Lung (tissue), 12 donors: ENCODE data around the gene SNTG2. TPM values are rescaled to one million over a fixed set of nuclear protein-coding genes. Genes with fewer than 3 reads are reported as not detected.

ENCODE experiments used
- ATAC-seq: fragments of 200-7000 bp; cut with Tn5 transposase; one replicate; pipeline ENCODE4 v1.9.1; 2020; ENCODE audit warnings: moderate number of reproducible peaks; ENCODE audit not compliant: insufficient read depth, low FRiP score
- DNase-seq, 3 donors: peaks; one replicate each; pipeline ENCODE4 v3.0.0-alpha.2; 2013 to 2017
- H3K27ac ChIP-seq, 2 donors: one replicate each; pipeline ENCODE4 v1.5.1; 2013; ENCODE audit warnings: mild to moderate bottlenecking in 2 of 2, moderate library complexity in 2 of 2, control low read depth in 1 of 2, inconsistent platforms in 1 of 2, low read depth in 1 of 2, low read length in 1 of 2
- H3K27me3 ChIP-seq, 3 donors: one replicate each; pipeline ENCODE4 v1.5.1; 2013; ENCODE audit warnings: low read length in 2 of 3; ENCODE audit not compliant: control insufficient read depth in 3 of 3, insufficient read depth in 3 of 3
- H3K36me3 ChIP-seq, 4 donors: one replicate each; pipeline ENCODE4 v1.5.1; 2013; ENCODE audit warnings: low read length in 4 of 4, mild to moderate bottlenecking in 1 of 4, moderate library complexity in 1 of 4; ENCODE audit not compliant: control insufficient read depth in 4 of 4, insufficient read depth in 4 of 4
- H3K4me1 ChIP-seq, 5 donors: one replicate each; pipeline ENCODE4 v1.5.1; 2013; ENCODE audit warnings: low read length in 5 of 5, mild to moderate bottlenecking in 2 of 5, moderate library complexity in 1 of 5; ENCODE audit not compliant: control insufficient read depth in 5 of 5, insufficient read depth in 5 of 5
- H3K4me3 ChIP-seq: one replicate; pipeline ENCODE4 v1.5.1; 2013; ENCODE audit warnings: mild to moderate bottlenecking, control low read depth, moderate library complexity
- H3K9ac ChIP-seq, 2 donors: one replicate each; pipeline ENCODE4 v1.5.1; 2013; ENCODE audit warnings: low read length in 2 of 2, control low read depth in 1 of 2; ENCODE audit not compliant: insufficient read depth in 1 of 2
- H3K9me3 ChIP-seq, 4 donors: one replicate each; pipeline ENCODE4 v1.5.1; 2013; ENCODE audit warnings: low read length in 3 of 4, mild to moderate bottlenecking in 1 of 4, moderate library complexity in 1 of 4; ENCODE audit not compliant: control insufficient read depth in 4 of 4, insufficient read depth in 3 of 4
- WGBS, 2 donors: extraction: QIAGEN DNeasy Blood & Tissue Kit; methylation state at CpG; one replicate each; pipeline ENCODE4 v1.1.7; 2013; 5-methylcytosine and 5-hydroxymethylcytosine counted together
- polyA plus RNA-seq, 2 donors: library from polyadenylated mRNA; stranded (reverse); fragments of 200-250 nt; gene quantifications; one replicate each; pipeline ENCODE4 v1.2.1, GENCODE V29; 2013
- total RNA-seq, 2 donors: library from RNA; depleted of rRNA in 1 of 2; stranded (reverse); fragments of >200 nt in 1 of 2; gene quantifications; one replicate each; pipeline ENCODE4 v1.2.1, GENCODE V29; 2014 to 2021
- TF ChIP-seq, protein P1 (sequence below): IDR thresholded peaks from 2 replicates; pipeline ENCODE4 v1.5.1; 2012; ENCODE audit warnings: mild to moderate bottlenecking; ENCODE audit errors: control extremely low read depth, extremely low read depth
- donor health status: control.
- donor health status: control.
- donor health status: Bipolar disorder and iron deficiency.
- donor health status: healthy.
- donor health status: DM: yes; HTN: yes; CAD: no.

Gene SNTG2
- total and polyA plus RNA-seq, 4 donors, result 0.31 to 1.8 (median 1.2) TPM

DNA sequence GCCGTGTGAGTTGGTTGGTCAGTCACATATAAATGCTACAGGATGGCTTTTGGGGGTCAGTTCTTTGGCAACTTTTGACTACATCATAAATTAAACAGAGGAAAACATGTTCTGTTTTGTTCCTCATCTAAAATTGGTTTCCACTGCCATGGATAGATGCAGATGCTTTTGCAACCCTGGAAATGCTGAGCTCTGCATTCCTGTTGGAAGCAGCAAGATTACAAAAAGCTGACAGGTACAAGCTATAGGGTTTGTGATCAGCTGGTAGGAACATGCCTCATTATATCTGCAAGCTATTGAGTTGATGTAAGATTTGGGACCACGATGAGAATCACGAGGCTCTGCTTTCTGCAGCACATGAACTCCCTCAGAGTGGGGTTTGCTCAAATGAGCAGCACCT lies 255.2 kb downstream of the SNTG2 start:
- ATAC-seq, result no peak

DNA sequence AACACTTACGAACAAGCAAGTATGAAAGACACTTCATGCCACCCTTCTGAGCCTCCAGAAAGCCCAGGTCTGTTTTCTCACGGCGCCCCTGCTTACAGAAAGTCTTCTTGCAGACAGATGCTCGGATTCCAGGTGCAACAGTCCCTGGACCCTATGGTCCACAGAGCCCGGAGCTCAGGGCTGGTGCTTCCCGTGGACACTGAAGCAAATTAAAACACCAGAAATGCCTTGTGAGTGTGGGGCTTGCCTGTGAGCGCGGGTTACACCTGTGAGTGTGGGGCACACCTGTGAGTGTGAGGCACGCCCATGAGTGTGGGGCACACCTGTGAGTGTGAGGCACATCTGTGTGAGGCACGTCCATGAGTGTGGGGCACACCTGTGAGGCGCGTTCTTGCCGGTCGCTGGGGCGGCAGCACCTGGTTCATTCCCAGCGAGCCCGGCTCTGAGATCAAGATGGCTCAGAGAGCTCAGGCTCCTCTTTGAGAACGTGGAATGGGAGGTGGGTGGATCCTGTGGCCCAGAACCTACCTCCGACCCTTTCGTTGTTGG lies 257.4 kb downstream of the SNTG2 start:
- Histone ChIP-seq H3K9me3 (peaks cover 0 to 5% (median 0%) of the 10 kb centered on the region in 4 donors), H3K9ac (no peak overlapping the region), H3K4me3 (no peak overlapping the region), H3K27ac (no peak overlapping the region), H3K27me3 (no peaks in the 10 kb centered on the region), H3K4me1 (peaks cover 0 to 2% (median 0%) of the 10 kb centered on the region in 5 donors), H3K36me3 (no peaks in the 10 kb centered on the region)
- DNase-seq (no peak), ATAC-seq (no peak)
- 82 to 92% methylated on average over 19 to 20 of the region's 20 CpGs for WGBS, 2 donors
- TF ChIP-seq, protein P1, sequence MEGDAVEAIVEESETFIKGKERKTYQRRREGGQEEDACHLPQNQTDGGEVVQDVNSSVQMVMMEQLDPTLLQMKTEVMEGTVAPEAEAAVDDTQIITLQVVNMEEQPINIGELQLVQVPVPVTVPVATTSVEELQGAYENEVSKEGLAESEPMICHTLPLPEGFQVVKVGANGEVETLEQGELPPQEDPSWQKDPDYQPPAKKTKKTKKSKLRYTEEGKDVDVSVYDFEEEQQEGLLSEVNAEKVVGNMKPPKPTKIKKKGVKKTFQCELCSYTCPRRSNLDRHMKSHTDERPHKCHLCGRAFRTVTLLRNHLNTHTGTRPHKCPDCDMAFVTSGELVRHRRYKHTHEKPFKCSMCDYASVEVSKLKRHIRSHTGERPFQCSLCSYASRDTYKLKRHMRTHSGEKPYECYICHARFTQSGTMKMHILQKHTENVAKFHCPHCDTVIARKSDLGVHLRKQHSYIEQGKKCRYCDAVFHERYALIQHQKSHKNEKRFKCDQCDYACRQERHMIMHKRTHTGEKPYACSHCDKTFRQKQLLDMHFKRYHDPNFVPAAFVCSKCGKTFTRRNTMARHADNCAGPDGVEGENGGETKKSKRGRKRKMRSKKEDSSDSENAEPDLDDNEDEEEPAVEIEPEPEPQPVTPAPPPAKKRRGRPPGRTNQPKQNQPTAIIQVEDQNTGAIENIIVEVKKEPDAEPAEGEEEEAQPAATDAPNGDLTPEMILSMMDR, result no peak

More for the DNA sequence above, 255.2 kb downstream of the SNTG2 start:
- Histone ChIP-seq H3K27ac (no peak overlapping the region), H3K27me3 (no peaks in the 10 kb centered on the region), H3K4me3 (no peak overlapping the region), H3K9ac (no peak overlapping the region), H3K36me3 (no peaks in the 10 kb centered on the region), H3K9me3 (peaks cover 0 to 1% (median 0%) of the 10 kb centered on the region in 4 donors), H3K4me1 (peaks cover 0 to 2% (median 0%) of the 10 kb centered on the region in 5 donors)
- WGBS, 2 donors, result 87 to 88% methylated on average over 3 of the region's 3 CpGs
- TF ChIP-seq, protein P1, result no peak
- DNase-seq, result no peak

DNA sequence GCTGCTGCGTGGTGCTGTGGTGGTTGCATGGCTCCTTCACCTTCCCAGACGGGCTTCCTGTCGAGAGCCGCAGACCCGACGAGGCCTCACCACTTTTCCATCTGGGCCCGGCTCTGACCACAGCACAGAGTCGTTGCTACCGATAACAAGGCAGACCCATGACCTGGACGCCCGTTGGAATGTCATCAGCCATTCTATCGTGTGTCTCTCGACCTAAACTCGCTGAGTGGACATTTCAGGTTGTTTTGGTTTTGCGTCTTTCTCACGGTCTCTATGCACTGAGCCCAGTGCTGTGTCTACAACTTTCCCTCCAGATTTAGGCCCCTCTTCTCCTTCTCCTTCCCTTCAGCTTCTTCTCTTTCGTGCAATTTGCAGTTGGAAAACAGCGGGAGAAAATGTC lies 257.9 kb downstream of the SNTG2 start:
- no peak for ATAC-seq
- no peaks in the 10 kb centered on the region for H3K36me3 ChIP-seq
- H3K4me3 ChIP-seq, result no peak overlapping the region
- H3K27ac ChIP-seq, result no peak overlapping the region
- H3K4me1 ChIP-seq, result peaks cover 0 to 2% (median 0%) of the 10 kb centered on the region in 5 donors
- H3K9ac ChIP-seq, result no peak overlapping the region
- DNase-seq, result no peak
- 87 to 95% methylated on average over 18 of the region's 18 CpGs for WGBS, 2 donors
- peaks cover 0 to 7% (median under 1%) of the 10 kb centered on the region in 4 donors for H3K9me3 ChIP-seq
- no peaks in the 10 kb centered on the region for H3K27me3 ChIP-seq
- TF ChIP-seq, protein P1, result no peak

DNA sequence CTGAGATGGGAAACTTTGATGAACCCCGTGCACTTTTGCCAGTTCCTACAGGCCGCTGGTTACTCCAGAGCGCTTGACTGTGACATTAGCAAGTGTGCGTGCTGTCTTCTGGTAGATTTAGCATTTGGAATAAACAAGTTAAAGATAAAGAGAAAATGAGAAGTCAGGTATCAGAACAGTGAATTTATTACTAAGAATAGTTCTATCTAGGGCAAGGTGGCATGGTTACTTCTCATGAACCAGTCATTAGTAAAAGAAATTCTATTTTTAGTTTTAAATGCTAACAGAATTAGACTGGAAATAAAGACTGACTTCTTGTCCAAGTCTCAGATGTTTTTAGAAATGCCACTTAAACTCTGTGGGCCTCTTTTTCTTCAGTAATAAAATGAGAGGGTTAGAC lies 258.6 kb downstream of the SNTG2 start:
- Histone ChIP-seq H3K36me3 (no peaks in the 10 kb centered on the region), H3K9me3 (peaks cover 0 to 8% (median 2%) of the 10 kb centered on the region in 4 donors), H3K9ac (no peak overlapping the region), H3K27ac (no peak overlapping the region), H3K4me1 (peaks cover 0 to 2% (median 0%) of the 10 kb centered on the region in 5 donors), H3K27me3 (no peaks in the 10 kb centered on the region), H3K4me3 (no peak overlapping the region)
- WGBS, 2 donors, result 84 to 93% methylated on average over 4 of the region's 4 CpGs
- no peak for DNase-seq
- ATAC-seq, result no peak
- TF ChIP-seq, protein P1, result no peak
